ENCODE measurements around the gene FMO1.
A peak's percentile ranks its signal among the peaks of the same experiment; 100 is the strongest.

- TF ChIP-seq CTCF (IDR thresholded peaks at IDR 0.05; ENCODE audit: control extremely low read depth in 1 of 3, insufficient read depth in 1 of 3, low read depth in 1 of 3, low read length in 3 of 3) (peak in 2 of 3 experiments; percentile 85 to 93; a peak in 3 of 4 replicates), USF2 (IDR thresholded peaks at IDR 0.05; ENCODE audit: low read length) (no peak), POLR2AphosphoS5 (IDR thresholded peaks at IDR 0.05; ENCODE audit: low read depth, low read length) (no peak), EP300 (IDR thresholded peaks at IDR 0.05; ENCODE audit: borderline replicate concordance in 1 of 2, low read depth in 2 of 2, low read length in 2 of 2) (no peak), KDM1A (IDR thresholded peaks at IDR 0.05; ENCODE audit: borderline replicate concordance, low read length) (no peak), RFX5 (IDR thresholded peaks at IDR 0.05; ENCODE audit: borderline replicate concordance, low read depth, low read length) (no peak), MAX (IDR thresholded peaks at IDR 0.05) (no peak), JUN (IDR thresholded peaks at IDR 0.05; ENCODE audit: low read depth, low read length) (no peak), CHD2 (IDR thresholded peaks at IDR 0.05; ENCODE audit: low read length) (no peak), SP2 (IDR thresholded peaks at IDR 0.05; ENCODE audit: low read length) (no peak)
Measured at GRCh38 chr1:171226747-171227370, 21.4 kb upstream of the FMO1 start.

Data from H1 (cell line).